Measurements from ENCODE around the gene MISP3.
A peak's percentile ranks its signal among the peaks of the same experiment; 100 is the strongest.

The MISP3 gene

DNA sequence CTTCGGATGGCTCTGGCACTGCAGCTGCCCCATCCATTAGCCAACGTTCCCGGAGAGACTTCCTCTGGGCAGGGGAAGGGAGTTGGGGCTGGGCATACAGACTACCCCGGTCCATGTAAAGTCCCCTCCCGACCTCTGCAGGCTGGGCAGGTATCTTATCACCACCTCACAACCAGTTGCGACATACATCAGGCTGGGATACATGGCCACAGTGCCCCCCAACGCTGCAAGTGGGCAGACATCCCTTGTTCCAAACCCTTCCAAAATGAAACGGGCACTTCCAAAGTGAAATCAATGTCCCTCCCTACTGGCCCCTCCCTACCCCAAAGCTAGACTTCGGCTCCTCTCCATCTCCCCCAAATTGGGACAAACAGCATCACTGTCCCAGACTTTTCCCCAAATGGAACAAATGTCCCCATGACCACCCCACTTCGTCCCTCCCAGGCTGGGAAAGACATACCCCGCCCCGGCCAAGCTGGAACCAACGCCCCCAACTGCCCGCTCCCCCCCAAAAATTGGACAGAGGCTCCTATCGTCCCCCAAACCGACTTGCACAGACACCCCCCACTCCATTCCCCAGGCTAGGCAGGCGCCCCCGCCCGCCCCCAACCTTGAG lies 15.7 kb upstream of the MISP3 start:
- TF ChIP-seq CEBPB (IDR thresholded peaks at IDR 0.05) (peak; percentile 53; the same call in 1 of the 2 replicates), TEAD4 (IDR thresholded peaks at IDR 0.05) (no peak)

- TF ChIP-seq, protein P1, sequence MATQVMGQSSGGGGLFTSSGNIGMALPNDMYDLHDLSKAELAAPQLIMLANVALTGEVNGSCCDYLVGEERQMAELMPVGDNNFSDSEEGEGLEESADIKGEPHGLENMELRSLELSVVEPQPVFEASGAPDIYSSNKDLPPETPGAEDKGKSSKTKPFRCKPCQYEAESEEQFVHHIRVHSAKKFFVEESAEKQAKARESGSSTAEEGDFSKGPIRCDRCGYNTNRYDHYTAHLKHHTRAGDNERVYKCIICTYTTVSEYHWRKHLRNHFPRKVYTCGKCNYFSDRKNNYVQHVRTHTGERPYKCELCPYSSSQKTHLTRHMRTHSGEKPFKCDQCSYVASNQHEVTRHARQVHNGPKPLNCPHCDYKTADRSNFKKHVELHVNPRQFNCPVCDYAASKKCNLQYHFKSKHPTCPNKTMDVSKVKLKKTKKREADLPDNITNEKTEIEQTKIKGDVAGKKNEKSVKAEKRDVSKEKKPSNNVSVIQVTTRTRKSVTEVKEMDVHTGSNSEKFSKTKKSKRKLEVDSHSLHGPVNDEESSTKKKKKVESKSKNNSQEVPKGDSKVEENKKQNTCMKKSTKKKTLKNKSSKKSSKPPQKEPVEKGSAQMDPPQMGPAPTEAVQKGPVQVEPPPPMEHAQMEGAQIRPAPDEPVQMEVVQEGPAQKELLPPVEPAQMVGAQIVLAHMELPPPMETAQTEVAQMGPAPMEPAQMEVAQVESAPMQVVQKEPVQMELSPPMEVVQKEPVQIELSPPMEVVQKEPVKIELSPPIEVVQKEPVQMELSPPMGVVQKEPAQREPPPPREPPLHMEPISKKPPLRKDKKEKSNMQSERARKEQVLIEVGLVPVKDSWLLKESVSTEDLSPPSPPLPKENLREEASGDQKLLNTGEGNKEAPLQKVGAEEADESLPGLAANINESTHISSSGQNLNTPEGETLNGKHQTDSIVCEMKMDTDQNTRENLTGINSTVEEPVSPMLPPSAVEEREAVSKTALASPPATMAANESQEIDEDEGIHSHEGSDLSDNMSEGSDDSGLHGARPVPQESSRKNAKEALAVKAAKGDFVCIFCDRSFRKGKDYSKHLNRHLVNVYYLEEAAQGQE (IDR thresholded peaks at IDR 0.05; ENCODE audit: low read depth) = no peak
- no peak for TF ChIP-seq TEAD4 (IDR thresholded peaks at IDR 0.05)
- no peak for TF ChIP-seq NFIC (IDR thresholded peaks at IDR 0.05)
- TF ChIP-seq EP300 (IDR thresholded peaks at IDR 0.05; ENCODE audit: borderline replicate concordance) = no peak
- TF ChIP-seq FOXM1 (IDR thresholded peaks at IDR 0.05; ENCODE audit: borderline replicate concordance, low read depth) = no peak
- no peak for TF ChIP-seq TCF12 (IDR thresholded peaks at IDR 0.05; ENCODE audit: low read depth)
- no peak for TF ChIP-seq TAF1 (IDR thresholded peaks at IDR 0.05; ENCODE audit: low read depth)
- no peak for TF ChIP-seq CREB1 (IDR thresholded peaks at IDR 0.05; ENCODE audit: low read depth)
- no peak for TF ChIP-seq RAD21 (IDR thresholded peaks at IDR 0.05; ENCODE audit: low read depth)
- no peak for TF ChIP-seq YY1 (IDR thresholded peaks at IDR 0.05; ENCODE audit: low read depth)
These were observed 14.1 kb upstream of the MISP3 start for GRCh38 chr19:14058182-14059092.

DNA sequence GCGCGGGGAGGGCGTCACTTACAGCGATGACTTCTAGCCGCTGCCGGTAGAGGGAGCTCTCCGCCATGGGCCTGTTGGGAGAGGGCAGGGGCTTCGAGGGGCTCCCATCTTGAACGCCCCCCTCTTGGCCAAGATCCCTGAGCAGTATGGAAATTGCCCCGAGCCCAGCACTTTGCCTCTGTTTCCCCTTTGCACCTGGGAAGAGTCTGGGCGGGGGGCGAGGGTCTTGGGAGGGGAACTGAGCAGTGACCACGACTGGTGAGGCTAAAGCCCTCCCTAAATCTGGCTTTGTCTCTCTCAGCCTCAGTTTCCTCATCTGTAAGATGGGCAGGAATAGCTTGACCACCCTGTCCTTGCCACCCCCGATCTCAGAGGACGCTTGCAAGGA lies 13.5 kb upstream of the MISP3 start:
- TF ChIP-seq RAD21 (IDR thresholded peaks at IDR 0.05; ENCODE audit: low read depth) (peak; percentile 15; the same call in 1 of the 2 replicates), YY1 (IDR thresholded peaks at IDR 0.05; ENCODE audit: low read depth) (no peak), ZBTB7A (IDR thresholded peaks at IDR 0.05; ENCODE audit: low read depth) (peak; percentile 47; the same call in 1 of the 2 replicates)

DNA sequence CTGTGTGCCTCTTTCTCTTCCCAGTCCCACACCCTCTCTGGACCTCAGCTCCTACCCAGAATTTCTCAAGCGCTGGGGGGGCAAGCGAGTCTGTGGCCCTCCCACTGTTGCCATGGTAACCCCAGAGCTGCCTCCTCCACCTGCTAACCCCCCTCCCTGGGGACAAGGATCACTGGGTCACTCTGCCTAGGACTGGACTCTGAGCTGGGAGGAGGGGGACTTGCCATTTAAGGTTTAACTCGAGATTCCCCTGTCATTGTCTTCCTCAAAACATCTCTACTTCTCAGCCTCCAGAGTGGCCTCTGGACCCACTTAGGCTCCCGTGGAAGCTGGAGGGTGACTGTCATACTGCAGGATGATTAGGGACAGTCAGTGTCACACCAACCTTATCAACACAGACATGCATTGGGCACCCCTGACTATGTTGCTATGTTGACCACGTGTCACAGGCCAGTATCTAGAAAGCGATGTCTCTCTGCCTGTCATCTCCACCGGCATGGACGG lies 12.9 kb upstream of the MISP3 start:
- no peak for TF ChIP-seq TEAD4 (IDR thresholded peaks at IDR 0.05)
- TF ChIP-seq CREB1 (IDR thresholded peaks at IDR 0.05; ENCODE audit: low read depth) = no peak
- TF ChIP-seq FOXM1 (IDR thresholded peaks at IDR 0.05; ENCODE audit: borderline replicate concordance, low read depth) = no peak
- no peak for TF ChIP-seq TCF12 (IDR thresholded peaks at IDR 0.05; ENCODE audit: low read depth)
- no peak for TF ChIP-seq RAD21 (IDR thresholded peaks at IDR 0.05; ENCODE audit: low read depth)
- TF ChIP-seq MAX (IDR thresholded peaks at IDR 0.05) = no peak
- no peak for TF ChIP-seq TAF1 (IDR thresholded peaks at IDR 0.05; ENCODE audit: low read depth)
- no peak for TF ChIP-seq ZBTB7A (IDR thresholded peaks at IDR 0.05; ENCODE audit: low read depth)
- TF ChIP-seq YY1 (IDR thresholded peaks at IDR 0.05; ENCODE audit: low read depth) = no peak

GRCh38 chr19:14061081-14061749 lies 11.4 kb upstream of the MISP3 start:
- TF ChIP-seq ZBTB7A (IDR thresholded peaks at IDR 0.05; ENCODE audit: low read depth) (no peak), TEAD4 (IDR thresholded peaks at IDR 0.05) (no peak), FOXM1 (IDR thresholded peaks at IDR 0.05; ENCODE audit: borderline replicate concordance, low read depth) (no peak), EP300 (IDR thresholded peaks at IDR 0.05; ENCODE audit: borderline replicate concordance) (no peak)

- TF ChIP-seq TAF1 (IDR thresholded peaks at IDR 0.05; ENCODE audit: low read depth) (no peak), TEAD4 (IDR thresholded peaks at IDR 0.05) (no peak), YY1 (IDR thresholded peaks at IDR 0.05; ENCODE audit: low read depth) (peak; percentile 36; the same call in 1 of the 2 replicates), NFIC (IDR thresholded peaks at IDR 0.05) (peak; percentile 59), EP300 (IDR thresholded peaks at IDR 0.05; ENCODE audit: borderline replicate concordance) (no peak), RAD21 (IDR thresholded peaks at IDR 0.05; ENCODE audit: low read depth) (no peak), FOXM1 (IDR thresholded peaks at IDR 0.05; ENCODE audit: borderline replicate concordance, low read depth) (no peak), MAX (IDR thresholded peaks at IDR 0.05) (no peak), USF1 (IDR thresholded peaks at IDR 0.05) (no peak), TCF12 (IDR thresholded peaks at IDR 0.05; ENCODE audit: low read depth) (no peak; the same call in 1 of the 2 replicates), CEBPB (IDR thresholded peaks at IDR 0.05) (no peak), CREB1 (IDR thresholded peaks at IDR 0.05; ENCODE audit: low read depth) (no peak), ZBTB7A (IDR thresholded peaks at IDR 0.05; ENCODE audit: low read depth) (peak; percentile 94), EGR1 (IDR thresholded peaks at IDR 0.05) (no peak)
- TF ChIP-seq, protein P1 (IDR thresholded peaks at IDR 0.05; ENCODE audit: low read depth) = no peak
These were observed 10.6 kb upstream of the MISP3 start, which contains the start of gene PALM3 for GRCh38 chr19:14061751-14062557. Gene PALM3 (minus strand): TSS chr19:14062076. CDS start chr19:14061980, 96 bp downstream.
